Mesendoderm (in vitro differentiated cells): ENCODE measurements around the gene GSTP1.

Experiments used
- DNase-seq: peaks from one replicate; pipeline ENCODE4 v3.0.0; 2013
- H2AK5ac ChIP-seq: 2 replicates; pipeline ENCODE4 v1.6.1; 2013; ENCODE audit warnings: low read length, inconsistent platforms
- H2BK120ac ChIP-seq: 2 replicates; pipeline ENCODE4 v1.6.1; 2013; ENCODE audit warnings: low read depth, mild to moderate bottlenecking, low read length, moderate library complexity, mixed read lengths
- H2BK15ac ChIP-seq: replicated peaks from 2 replicates; pipeline ENCODE4 v1.6.1; 2013; ENCODE audit warnings: low read depth, mild to moderate bottlenecking, moderate library complexity
- H2BK5ac ChIP-seq: 2 replicates; pipeline ENCODE4 v1.6.1; 2013; ENCODE audit warnings: low read length, inconsistent platforms
- H3K18ac ChIP-seq: 2 replicates; pipeline ENCODE4 v1.6.1; 2013; ENCODE audit warnings: mild to moderate bottlenecking, low read length, mixed read lengths
- H3K23ac ChIP-seq: one replicate; pipeline ENCODE4 v1.6.1; 2013; ENCODE audit warnings: low read length
- H3K27ac ChIP-seq: 2 replicates; pipeline ENCODE4 v1.5.1; 2013; ENCODE audit warnings: low read depth, mild to moderate bottlenecking, inconsistent platforms, low read length, moderate library complexity
- H3K27me3 ChIP-seq: 2 replicates; pipeline ENCODE4 v1.6.1; 2013; ENCODE audit warnings: low read length, control low read depth, mild to moderate bottlenecking, inconsistent platforms; ENCODE audit not compliant: insufficient read depth, poor library complexity
- H3K36me3 ChIP-seq: 2 replicates; pipeline ENCODE4 v1.6.1; 2013; ENCODE audit warnings: low read length, inconsistent platforms; ENCODE audit not compliant: control insufficient read depth, insufficient read depth
- H3K4ac ChIP-seq: one replicate; pipeline ENCODE4 v1.6.1; 2013; ENCODE audit warnings: low read depth, mild to moderate bottlenecking, low read length, moderate library complexity
- H3K4me1 ChIP-seq: 2 replicates; pipeline ENCODE4 v1.6.1; 2013; ENCODE audit warnings: low read depth, low read length, inconsistent platforms; ENCODE audit not compliant: control insufficient read depth
- H3K4me2 ChIP-seq: 2 replicates; pipeline ENCODE4 v1.6.1; 2013; ENCODE audit warnings: low read length
- H3K4me3 ChIP-seq: 2 replicates; pipeline ENCODE4 v1.5.1; 2013; ENCODE audit warnings: mild to moderate bottlenecking, low read length
- H3K56ac ChIP-seq: one replicate; pipeline ENCODE4 v1.6.1; 2013; ENCODE audit warnings: low read length
- H3K79me1 ChIP-seq: 2 replicates; pipeline ENCODE4 v1.6.1; 2013; ENCODE audit warnings: low read length, inconsistent platforms
- H3K79me2 ChIP-seq: 2 replicates; pipeline ENCODE4 v1.6.1; 2013; ENCODE audit warnings: mild to moderate bottlenecking, low read length; ENCODE audit not compliant: control insufficient read depth, insufficient read depth
- H3K9ac ChIP-seq: 2 replicates; pipeline ENCODE4 v1.6.1; 2013; ENCODE audit warnings: low read length, inconsistent platforms
- H4K5ac ChIP-seq: one replicate; pipeline ENCODE4 v1.6.1; 2013; ENCODE audit warnings: low read length
- H4K8ac ChIP-seq: one replicate; pipeline ENCODE4 v1.6.1; 2013; ENCODE audit warnings: low read depth, mild to moderate bottlenecking, control low read depth, low read length, moderate library complexity
- WGBS: extraction: QIAGEN DNeasy Blood & Tissue Kit; methylation state at CpG from one replicate; pipeline ENCODE4 v1.1.7; 2013; ENCODE audit warnings: low lambda C conversion rate, missing lambda C conversion rate; ENCODE audit not compliant: insufficient coverage; ENCODE audit errors: extremely low coverage; 5-methylcytosine and 5-hydroxymethylcytosine counted together

Gene GSTP1

GRCh38 chr11:67577951-67578350, 5.7 kb upstream of the GSTP1 start:
- H3K36me3 ChIP-seq: no peaks in the 10 kb centered on the region

GRCh38 chr11:67581469-67581868, 2.1 kb upstream of the GSTP1 start:
- Histone ChIP-seq H3K18ac (no peak overlapping the region), H3K4me3 (no peak overlapping the region), H3K27me3 (no peaks in the 10 kb centered on the region), H2BK5ac (no peak overlapping the region), H3K79me1 (peaks cover 11% of the 10 kb centered on the region), H2BK120ac (no peak overlapping the region), H3K36me3 (peaks cover 3% of the 10 kb centered on the region), H3K23ac (no peak overlapping the region), H3K4ac (no peak overlapping the region), H3K27ac (no peak overlapping the region), H3K4me1 (peaks cover 8% of the 10 kb centered on the region), H4K5ac (no peak overlapping the region), H3K9ac (no peak overlapping the region), H2AK5ac (no peak overlapping the region), H3K56ac (peak overlapping the region; percentile 50), H3K4me2 (no peak overlapping the region), H2BK15ac (no peak overlapping the region), H3K79me2 (peaks cover 24% of the 10 kb centered on the region), H4K8ac (no peak overlapping the region)
- DNase-seq: peak; percentile 69
- no CpG with 5 or more reads among the region's 11 CpGs for WGBS

More at GRCh38 chr11:67577951-67578350, 5.7 kb upstream of the GSTP1 start:
- H3K9ac ChIP-seq: no peak overlapping the region
- H3K4me2 ChIP-seq: no peak overlapping the region
- H3K23ac ChIP-seq: no peak overlapping the region
- no peak overlapping the region for H3K4ac ChIP-seq
- DNase-seq: no peak
- no peak overlapping the region for H2AK5ac ChIP-seq
- no peak overlapping the region for H2BK15ac ChIP-seq
- H3K79me2 ChIP-seq: no peaks in the 10 kb centered on the region
- no peak overlapping the region for H4K5ac ChIP-seq
- no peak overlapping the region for H3K27ac ChIP-seq
- H3K79me1 ChIP-seq: no peaks in the 10 kb centered on the region
- H3K4me3 ChIP-seq: no peak overlapping the region
- no peak overlapping the region for H3K56ac ChIP-seq
- H3K27me3 ChIP-seq: no peaks in the 10 kb centered on the region
- no peak overlapping the region for H3K18ac ChIP-seq
- peaks cover 5% of the 10 kb centered on the region for H3K4me1 ChIP-seq
- no CpG with 5 or more reads among the region's 6 CpGs for WGBS
- H4K8ac ChIP-seq: no peak overlapping the region
- H2BK5ac ChIP-seq: no peak overlapping the region
- H2BK120ac ChIP-seq: no peak overlapping the region

GRCh38 chr11:67582011-67582410, 1.6 kb upstream of the GSTP1 start:
- no peak overlapping the region for H4K8ac ChIP-seq
- no peak overlapping the region for H2AK5ac ChIP-seq
- no peaks in the 10 kb centered on the region for H3K27me3 ChIP-seq
- H3K79me2 ChIP-seq: peaks cover 24% of the 10 kb centered on the region
- DNase-seq: no peak
- no peak overlapping the region for H3K23ac ChIP-seq
- no peak overlapping the region for H4K5ac ChIP-seq
- H3K4me2 ChIP-seq: no peak overlapping the region
- H2BK120ac ChIP-seq: no peak overlapping the region
- peaks cover 8% of the 10 kb centered on the region for H3K4me1 ChIP-seq
- no peak overlapping the region for H3K4me3 ChIP-seq
- no peak overlapping the region for H3K18ac ChIP-seq
- no peak overlapping the region for H3K56ac ChIP-seq
- WGBS: no CpG with 5 or more reads among the region's 4 CpGs
- H3K36me3 ChIP-seq: peaks cover 7% of the 10 kb centered on the region
- no peak overlapping the region for H3K9ac ChIP-seq
- peaks cover 12% of the 10 kb centered on the region for H3K79me1 ChIP-seq
- H3K27ac ChIP-seq: no peak overlapping the region
- H2BK15ac ChIP-seq: no peak overlapping the region
- H3K4ac ChIP-seq: no peak overlapping the region
- no peak overlapping the region for H2BK5ac ChIP-seq

GRCh38 chr11:67584205-67584880, 731 bp downstream of the GSTP1 start:
- Histone ChIP-seq H2AK5ac (no peak overlapping the region), H3K36me3 (peaks cover 11% of the 10 kb centered on the region), H3K79me1 (peaks cover 12% of the 10 kb centered on the region), H3K9ac (peak overlapping the region; percentile 86), H3K27me3 (no peaks in the 10 kb centered on the region), H3K4me1 (peaks cover 8% of the 10 kb centered on the region), H3K4me3 (peak overlapping the region; percentile 79), H3K23ac (no peak overlapping the region), H4K8ac (no peak overlapping the region), H3K18ac (peak overlapping the region; percentile 98), H3K4me2 (peak overlapping the region; percentile 49), H3K56ac (peak overlapping the region; percentile 88), H3K79me2 (peaks cover 24% of the 10 kb centered on the region), H3K4ac (peak overlapping the region; percentile 99), H2BK15ac (no peak overlapping the region), H2BK120ac (no peak overlapping the region), H3K27ac (peak overlapping the region; percentile 55), H2BK5ac (peak overlapping the region; percentile 12), H4K5ac (no peak overlapping the region)
- no CpG with 5 or more reads among the region's 33 CpGs for WGBS
- DNase-seq: peak; percentile 69

- Histone ChIP-seq H4K5ac (no peak overlapping the region), H3K56ac (peak overlapping the region; percentile 88), H3K27ac (no peak overlapping the region), H3K4me2 (peak overlapping the region; percentile 49), H2BK5ac (no peak overlapping the region), H3K9ac (peak overlapping the region; percentile 86), H3K36me3 (peaks cover 11% of the 10 kb centered on the region), H3K23ac (no peak overlapping the region), H3K4me3 (peak overlapping the region; percentile 79), H2AK5ac (no peak overlapping the region), H4K8ac (no peak overlapping the region), H3K79me2 (peaks cover 24% of the 10 kb centered on the region), H3K4ac (no peak overlapping the region), H3K18ac (no peak overlapping the region), H3K4me1 (peaks cover 8% of the 10 kb centered on the region), H3K27me3 (no peaks in the 10 kb centered on the region), H2BK15ac (no peak overlapping the region), H3K79me1 (peaks cover 12% of the 10 kb centered on the region), H2BK120ac (no peak overlapping the region)
- WGBS: no CpG with 5 or more reads among the region's 21 CpGs
- DNase-seq: peak; percentile 40
These were observed 1.6 kb downstream of the GSTP1 start for GRCh38 chr11:67584881-67585873.
